IPS-NIHi7 (cell line): ENCODE measurements around the gene OR51B6.
"Not testable (repeated sequence)": the region's sequence is repeated elsewhere in the genome, so short reads cannot be mapped to it uniquely, and the experiment has no call there.

Experiments used
- DNase-seq: peaks from one replicate; pipeline ENCODE4 v3.0.0; 2012; ENCODE audit warnings: mixed read lengths; ENCODE audit errors: extremely low spot score

Gene OR51B6

DNA sequence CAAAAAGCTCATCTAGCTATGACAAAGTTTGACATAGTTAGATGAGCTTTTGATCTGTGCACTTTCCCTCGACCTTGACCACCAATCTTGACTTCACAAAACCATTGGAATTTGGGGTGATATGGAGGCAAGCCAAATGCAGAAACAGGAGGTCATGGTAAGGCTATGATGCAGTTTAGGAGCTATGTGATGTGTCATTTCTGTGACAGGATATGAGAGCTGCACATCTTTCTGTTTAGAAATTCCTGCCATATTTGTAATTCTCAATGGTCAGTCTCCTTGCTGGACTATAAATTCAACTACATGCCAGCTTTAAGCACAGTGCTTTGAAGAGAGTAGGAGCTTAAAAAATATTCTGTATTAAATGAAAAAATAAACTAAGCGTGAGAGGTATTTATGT is 12.9 kb downstream of the OR51B6 start:
- no peak for DNase-seq

DNA sequence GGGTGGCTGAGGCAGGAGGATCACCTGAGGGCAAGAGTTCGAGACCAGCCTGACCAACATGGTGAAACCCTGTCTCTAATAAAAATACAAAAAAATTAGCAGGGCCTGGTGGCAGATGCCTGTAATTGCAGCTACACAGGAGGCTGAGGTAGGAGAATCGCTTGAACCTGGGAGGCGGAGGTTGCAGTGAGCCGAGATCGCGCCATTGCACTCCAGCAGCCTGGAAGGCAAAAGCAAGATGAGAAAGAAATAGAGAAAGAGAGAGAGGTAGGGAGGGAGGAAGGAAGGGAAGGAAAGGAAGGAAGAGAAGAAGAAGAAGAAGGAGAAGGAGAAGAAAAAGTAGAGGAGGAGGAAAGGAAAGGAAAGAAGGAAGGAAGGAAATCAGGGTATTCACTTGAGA is 15.1 kb downstream of the OR51B6 start:
- not testable (repeated sequence) for DNase-seq

DNA sequence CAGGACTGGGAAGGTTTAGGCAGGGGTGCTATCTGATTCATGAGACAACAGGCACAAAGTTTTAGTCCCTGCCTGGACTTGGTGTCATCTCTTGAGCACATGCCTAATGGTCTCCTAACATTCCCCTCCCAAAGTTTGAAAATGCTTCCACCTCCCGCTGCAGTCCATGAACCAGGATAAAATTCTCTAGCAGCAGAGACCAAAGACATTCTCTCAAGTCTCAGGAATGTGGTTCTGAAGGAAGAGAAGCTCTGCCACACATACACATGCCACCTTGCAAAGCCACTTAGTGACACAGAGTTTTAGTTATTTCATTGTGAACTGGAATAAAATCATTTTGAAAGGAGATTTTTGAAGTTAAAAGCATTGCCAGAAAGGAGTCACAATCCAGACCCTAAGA is 15.5 kb downstream of the OR51B6 start:
- DNase-seq, result no peak

DNA sequence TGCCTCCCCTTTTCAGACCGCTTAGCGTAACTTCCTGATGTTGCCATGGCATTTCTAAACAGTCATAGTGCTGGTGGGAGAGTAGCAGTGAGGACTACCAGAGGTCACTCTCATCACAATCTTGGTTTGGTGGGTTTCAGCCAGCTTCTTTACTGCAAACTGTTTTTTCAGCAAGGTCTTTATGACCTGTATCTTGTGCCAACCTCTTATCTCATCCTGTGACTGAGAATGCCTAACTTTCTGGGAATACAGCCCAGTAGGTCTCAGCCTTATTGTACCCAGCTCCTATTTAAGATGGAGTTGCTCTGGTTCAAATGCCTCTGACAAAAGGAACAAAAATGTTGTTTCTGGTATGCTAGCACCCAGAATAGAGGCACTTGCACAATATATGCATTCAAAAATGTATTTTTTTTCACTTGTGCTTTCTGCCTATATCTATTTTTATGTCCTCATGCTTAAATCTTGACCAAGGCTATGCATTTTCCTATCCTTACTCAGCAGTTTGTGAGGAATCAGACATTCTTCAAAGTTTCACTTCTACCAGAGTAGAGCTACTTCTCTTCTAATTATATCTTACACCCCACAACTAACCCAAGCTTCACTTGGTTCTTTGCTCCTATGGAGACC is 16.3 kb downstream of the OR51B6 start:
- no peak for DNase-seq

DNA sequence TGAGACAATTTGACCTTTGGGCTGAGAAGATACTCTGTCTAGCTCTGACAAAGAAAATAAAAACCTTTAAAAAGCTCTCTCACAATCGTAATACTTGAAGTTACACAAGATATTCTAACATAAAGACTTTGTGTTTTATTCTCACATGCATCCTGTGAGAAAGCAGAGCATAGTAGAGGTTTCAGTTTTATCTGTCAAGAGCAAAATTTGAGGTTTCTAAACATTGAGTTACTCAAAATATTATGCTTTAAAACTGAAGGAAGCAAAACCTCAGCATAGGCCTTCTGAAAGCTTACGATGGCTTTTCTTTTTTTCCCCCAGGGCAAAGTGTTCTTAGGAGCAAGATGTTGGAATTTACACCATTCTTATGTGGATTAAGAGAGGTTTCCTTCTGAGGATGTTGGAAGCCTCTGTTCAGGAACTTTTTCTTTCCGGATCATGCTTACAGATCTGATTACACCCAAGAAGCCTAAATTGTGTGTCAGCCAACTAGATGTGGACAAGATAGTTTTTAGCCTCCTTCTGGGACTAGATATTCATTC is 17.3 kb downstream of the OR51B6 start:
- DNase-seq, result no peak

DNA sequence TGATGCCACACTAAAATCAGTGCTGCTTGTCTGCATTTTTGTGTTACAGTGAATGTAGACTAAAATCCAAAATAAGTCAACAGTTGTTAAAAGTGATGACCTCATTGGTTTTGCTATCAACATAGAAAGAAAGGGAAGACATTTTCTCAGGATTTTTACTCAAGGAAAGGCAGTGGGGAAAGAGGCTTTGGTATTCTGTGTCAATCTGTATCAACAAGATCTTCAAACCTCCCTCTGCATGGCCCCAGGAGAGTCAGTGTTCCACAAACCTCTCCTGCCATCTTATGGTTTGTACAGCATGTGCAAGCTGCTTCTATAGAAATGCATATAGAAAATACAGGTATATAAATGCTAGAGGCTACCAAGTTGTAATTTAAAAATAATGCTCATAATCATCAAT is 18.5 kb downstream of the OR51B6 start:
- DNase-seq, result peak; percentile 35

DNA sequence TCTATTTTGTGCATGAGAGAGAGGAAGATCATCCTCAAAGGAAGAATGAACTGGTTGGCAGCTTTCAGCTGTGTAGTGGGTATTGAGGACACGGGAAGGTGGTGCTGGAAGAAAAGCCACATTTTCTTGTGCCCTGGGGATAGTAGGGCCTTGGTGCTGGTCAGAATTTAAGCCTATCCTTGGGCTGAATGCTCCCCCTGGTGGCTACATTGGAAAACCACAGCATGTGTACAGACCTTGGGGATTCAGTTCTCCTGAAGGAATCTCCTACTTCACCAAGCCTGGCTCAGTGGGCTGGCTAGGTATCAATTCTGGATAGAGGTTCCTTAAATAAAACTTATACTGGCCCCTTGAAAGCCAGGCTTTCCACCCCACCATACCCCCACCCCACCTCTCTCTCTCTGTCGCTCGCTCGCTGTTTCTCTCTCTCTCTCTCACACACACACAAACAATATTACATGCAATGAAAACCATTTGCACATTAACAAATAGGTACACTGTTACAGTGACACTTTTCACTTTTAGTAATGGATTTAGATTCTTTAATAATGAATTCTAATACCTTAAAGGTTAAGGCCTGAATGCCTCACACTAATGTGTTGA is 29.5 kb downstream of the OR51B6 start:
- DNase-seq, result peak; percentile 83

DNA sequence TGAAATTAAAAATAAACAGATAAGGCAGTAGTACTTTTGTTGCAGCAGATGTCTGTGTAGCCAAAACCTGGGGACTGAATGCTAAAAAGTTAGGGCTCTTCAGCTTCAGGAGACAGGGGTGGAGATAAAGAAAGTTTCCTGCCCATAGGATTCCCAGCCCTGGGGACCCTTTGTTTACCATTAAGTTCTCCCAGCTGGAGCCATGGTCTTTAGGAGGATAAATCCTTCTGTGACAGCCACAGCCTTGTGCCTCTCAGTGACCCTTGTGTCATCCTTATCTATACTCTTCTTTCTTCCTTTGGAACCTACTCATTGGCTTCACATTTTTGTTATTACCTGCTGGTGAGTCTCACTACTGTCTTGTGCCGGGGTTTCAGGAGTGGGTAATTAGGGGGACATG is 32.3 kb downstream of the OR51B6 start, which contains the start of gene OR51M1:
OR51M1 (plus strand) TSS at position 237 of the 400 bp plus-strand sequence. CDS start 5,587 bp downstream, outside the sequence.
- DNase-seq, result no peak

DNA sequence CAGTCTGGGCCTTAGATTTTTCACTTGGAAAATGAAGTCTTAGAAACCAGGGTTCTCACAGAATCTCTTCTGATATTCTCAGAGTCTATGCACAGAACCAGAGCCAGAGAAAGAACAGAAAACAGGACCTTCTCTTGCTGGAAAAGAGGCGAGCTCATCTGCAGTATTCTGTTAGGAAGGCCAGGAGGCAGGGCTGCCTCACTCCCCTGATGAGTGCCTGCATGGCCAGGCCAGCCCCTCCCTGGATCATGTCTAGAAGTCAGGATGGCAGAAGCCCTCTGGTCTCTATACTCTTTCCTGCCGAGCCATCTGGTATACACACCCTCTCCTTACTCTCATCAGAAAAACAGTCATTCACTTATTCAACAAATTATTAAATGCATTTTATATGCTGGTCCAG is 33.0 kb downstream of the OR51B6 start:
- no peak for DNase-seq

DNA sequence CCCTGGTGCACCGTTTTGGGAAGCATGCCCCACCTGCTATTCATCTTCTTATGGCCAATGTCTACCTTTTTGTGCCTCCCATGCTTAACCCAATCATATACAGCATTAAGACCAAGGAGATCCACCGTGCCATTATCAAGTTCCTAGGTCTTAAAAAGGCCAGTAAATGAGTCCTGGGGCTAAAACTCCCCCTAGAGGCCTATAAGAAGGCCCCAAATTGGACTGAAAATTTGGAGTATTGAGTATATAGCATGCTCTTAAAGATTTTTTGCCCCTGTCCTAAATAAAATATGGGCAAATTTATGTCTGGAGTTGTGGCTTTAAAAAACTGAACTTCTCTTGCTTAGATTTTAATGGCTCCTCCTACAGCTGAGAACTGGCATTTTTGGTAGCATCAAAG is 38.9 kb downstream of the OR51B6 start:
- DNase-seq, result no peak

DNA sequence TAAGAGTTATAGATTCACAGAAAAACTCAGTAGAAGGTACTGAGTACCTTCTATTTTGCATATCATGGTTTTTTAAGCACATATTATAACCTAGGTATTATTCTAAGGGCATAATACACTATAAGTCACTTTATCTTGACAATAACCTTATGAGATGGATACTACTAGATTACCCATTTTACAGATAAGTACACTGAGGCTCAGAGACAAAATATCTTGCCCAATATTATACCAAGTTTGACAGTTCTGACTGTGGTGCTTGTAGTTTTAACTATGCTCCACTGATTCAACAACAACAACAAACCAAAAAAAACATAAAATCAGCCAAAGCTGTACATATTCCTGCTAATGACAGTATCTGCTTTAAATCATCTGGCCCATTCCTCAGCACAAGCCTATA is 42.8 kb downstream of the OR51B6 start:
- DNase-seq, result no peak

DNA sequence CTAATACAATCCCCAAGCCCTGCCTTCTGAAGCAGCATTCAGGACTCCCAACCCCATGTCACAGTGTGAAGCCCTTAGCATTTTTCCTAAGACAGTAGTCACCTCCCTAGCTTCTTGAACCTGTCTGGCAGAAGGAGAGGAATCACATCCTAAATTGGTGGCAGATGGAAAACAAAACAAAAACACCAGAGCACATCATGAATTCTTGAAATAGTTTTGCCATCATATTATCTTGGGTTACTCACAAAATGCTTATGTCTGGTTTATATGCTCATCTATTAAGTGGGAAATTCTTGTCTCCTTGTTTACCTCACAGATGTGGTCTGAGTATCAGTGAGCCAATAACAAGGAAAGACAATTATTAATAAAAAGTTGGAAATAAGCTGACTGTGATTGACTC is 47.6 kb downstream of the OR51B6 start:
- no peak for DNase-seq
